ENCODE results near the gene QKI. TPM values are rescaled to one million over a fixed set of nuclear protein-coding genes. Genes with fewer than 3 reads are reported as not detected.

The QKI gene
- total and polyA plus RNA-seq, 10 of the 15 experiments (the other 5 are each of a cell fraction or from before 2014, with no cell fraction given): 4.7 to 72.5 (median 38.9) TPM

DNA sequence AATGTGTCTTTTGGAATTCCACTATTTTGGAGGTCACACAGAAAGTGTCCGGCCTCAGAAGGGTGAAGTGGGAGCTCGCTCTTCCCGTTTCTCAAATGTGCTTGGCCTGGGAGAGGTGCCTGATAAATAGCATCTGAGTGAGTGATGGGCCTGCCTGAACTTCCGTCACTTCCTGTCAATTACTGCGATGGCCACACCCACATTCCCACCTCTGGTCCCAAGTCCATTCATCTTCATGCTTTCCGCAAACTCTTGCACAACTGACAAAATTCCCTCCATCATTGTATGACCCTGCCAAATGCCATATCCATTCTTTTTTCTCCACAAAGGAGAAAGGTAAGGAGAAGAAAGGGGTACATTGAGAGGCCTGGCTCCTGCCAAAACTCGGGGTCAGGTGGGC is 169.0 kb downstream of the QKI start:
- ChIA-PET RAD21 (ENCODE audit: unreplicated experiment) (no interaction called here), SMC1A (ENCODE audit: uncharacterized antibody, unreplicated experiment) (no interaction called here), POLR2A (no interaction called here), CTCF (no interaction called here)
- no peaks in the 10 kb centered on the region for H3K36me3 ChIP-seq (ENCODE audit: control insufficient read depth in 2 of 2, insufficient read depth in 2 of 2, low read length in 1 of 2)
- no peaks in the 10 kb centered on the region; the same call in 2 of the 3 replicates for H3K9me3 ChIP-seq (replicated peaks; ENCODE audit: control insufficient read depth, insufficient read depth, low read length)
- ATAC-seq (no peak), DNase-seq (ENCODE audit: low read depth, low spot score) (no peak), FAIRE-seq (no peak)
- H4K20me1 ChIP-seq (ENCODE audit: control insufficient read depth, insufficient read depth): no peaks in the 10 kb centered on the region
- H3K9ac ChIP-seq (ENCODE audit: control insufficient read depth, insufficient read depth, low read length): no peak overlapping the region
- intact Hi-C loops (cut with micrococcal nuclease; ENCODE audit: unreplicated experiment): no loop called here
- no peak overlapping the region for H3K4me3 ChIP-seq
- no peak overlapping the region for H3K27ac ChIP-seq (ENCODE audit: control insufficient read depth, insufficient read depth)
- in situ Hi-C loops (cut with MboI): no loop called here
- H3K79me2 ChIP-seq (ENCODE audit: control insufficient read depth, insufficient read depth, low read length): no peaks in the 10 kb centered on the region
- no TSS peak for BruUV-seq (replicated peaks)
- no peak overlapping the region for H3K4me2 ChIP-seq (ENCODE audit: control insufficient read depth, insufficient read depth)
- no peak overlapping the region for H2AFZ ChIP-seq (ENCODE audit: control insufficient read depth, low read depth, low read length)
- 73% methylated on average over 7 of the region's 7 CpGs for WGBS (ENCODE audit: insufficient coverage, insufficient replicate concordance, low lambda C conversion rate, missing lambda C conversion rate)
- no peaks in the 10 kb centered on the region for H3K4me1 ChIP-seq (ENCODE audit: control insufficient read depth, insufficient read depth, low read length)
- H3K27me3 ChIP-seq (replicated peaks in 1 of 2; ENCODE audit: control insufficient read depth in 2 of 2, insufficient read depth in 2 of 2, low read length in 1 of 2): no peaks in the 10 kb centered on the region
- TF ChIP-seq RB1 (IDR thresholded peaks at IDR 0.05; ENCODE audit: borderline replicate concordance): no peak
- TF ChIP-seq NR2C1 (IDR thresholded peaks at IDR 0.05): no peak
- TF ChIP-seq, protein P1, sequence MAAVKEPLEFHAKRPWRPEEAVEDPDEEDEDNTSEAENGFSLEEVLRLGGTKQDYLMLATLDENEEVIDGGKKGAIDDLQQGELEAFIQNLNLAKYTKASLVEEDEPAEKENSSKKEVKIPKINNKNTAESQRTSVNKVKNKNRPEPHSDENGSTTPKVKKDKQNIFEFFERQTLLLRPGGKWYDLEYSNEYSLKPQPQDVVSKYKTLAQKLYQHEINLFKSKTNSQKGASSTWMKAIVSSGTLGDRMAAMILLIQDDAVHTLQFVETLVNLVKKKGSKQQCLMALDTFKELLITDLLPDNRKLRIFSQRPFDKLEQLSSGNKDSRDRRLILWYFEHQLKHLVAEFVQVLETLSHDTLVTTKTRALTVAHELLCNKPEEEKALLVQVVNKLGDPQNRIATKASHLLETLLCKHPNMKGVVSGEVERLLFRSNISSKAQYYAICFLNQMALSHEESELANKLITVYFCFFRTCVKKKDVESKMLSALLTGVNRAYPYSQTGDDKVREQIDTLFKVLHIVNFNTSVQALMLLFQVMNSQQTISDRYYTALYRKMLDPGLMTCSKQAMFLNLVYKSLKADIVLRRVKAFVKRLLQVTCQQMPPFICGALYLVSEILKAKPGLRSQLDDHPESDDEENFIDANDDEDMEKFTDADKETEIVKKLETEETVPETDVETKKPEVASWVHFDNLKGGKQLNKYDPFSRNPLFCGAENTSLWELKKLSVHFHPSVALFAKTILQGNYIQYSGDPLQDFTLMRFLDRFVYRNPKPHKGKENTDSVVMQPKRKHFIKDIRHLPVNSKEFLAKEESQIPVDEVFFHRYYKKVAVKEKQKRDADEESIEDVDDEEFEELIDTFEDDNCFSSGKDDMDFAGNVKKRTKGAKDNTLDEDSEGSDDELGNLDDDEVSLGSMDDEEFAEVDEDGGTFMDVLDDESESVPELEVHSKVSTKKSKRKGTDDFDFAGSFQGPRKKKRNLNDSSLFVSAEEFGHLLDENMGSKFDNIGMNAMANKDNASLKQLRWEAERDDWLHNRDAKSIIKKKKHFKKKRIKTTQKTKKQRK (IDR thresholded peaks at IDR 0.05; ENCODE audit: low read depth, low read length): no peak
- no peak for TF ChIP-seq SMARCA5 (IDR thresholded peaks at IDR 0.05)
- TF ChIP-seq, protein P2, sequence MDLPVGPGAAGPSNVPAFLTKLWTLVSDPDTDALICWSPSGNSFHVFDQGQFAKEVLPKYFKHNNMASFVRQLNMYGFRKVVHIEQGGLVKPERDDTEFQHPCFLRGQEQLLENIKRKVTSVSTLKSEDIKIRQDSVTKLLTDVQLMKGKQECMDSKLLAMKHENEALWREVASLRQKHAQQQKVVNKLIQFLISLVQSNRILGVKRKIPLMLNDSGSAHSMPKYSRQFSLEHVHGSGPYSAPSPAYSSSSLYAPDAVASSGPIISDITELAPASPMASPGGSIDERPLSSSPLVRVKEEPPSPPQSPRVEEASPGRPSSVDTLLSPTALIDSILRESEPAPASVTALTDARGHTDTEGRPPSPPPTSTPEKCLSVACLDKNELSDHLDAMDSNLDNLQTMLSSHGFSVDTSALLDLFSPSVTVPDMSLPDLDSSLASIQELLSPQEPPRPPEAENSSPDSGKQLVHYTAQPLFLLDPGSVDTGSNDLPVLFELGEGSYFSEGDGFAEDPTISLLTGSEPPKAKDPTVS (IDR thresholded peaks at IDR 0.05; ENCODE audit: low read depth, low read length): no peak
